GM18526 (cell line): ENCODE results near the gene MYBPC2.

Experiments used
- POLR2A ChIP-seq: IDR thresholded peaks from 3 replicates; pipeline ENCODE4 v1.6.1; 2011; ENCODE audit not compliant: insufficient read length; ENCODE audit errors: extremely low read depth

MYBPC2 gene

GRCh38 chr19:50419580-50420035 lies 13.1 kb upstream of the MYBPC2 start:
- peak; percentile 47 for TF ChIP-seq POLR2A

- no peak for TF ChIP-seq POLR2A
These were observed 12.6 kb upstream of the MYBPC2 start for GRCh38 chr19:50420127-50420526.

- no peak for TF ChIP-seq POLR2A
These were observed 11.9 kb upstream of the MYBPC2 start for GRCh38 chr19:50420808-50421207.

- TF ChIP-seq POLR2A = no peak
These were observed 10.1 kb upstream of the MYBPC2 start for GRCh38 chr19:50422397-50423278.

GRCh38 chr19:50423279-50424113 lies 9.2 kb upstream of the MYBPC2 start:
- no peak for TF ChIP-seq POLR2A

- no peak for TF ChIP-seq POLR2A
These were observed 7.1 kb upstream of the MYBPC2 start for GRCh38 chr19:50425581-50425980.

GRCh38 chr19:50427318-50427925 lies 5.3 kb upstream of the MYBPC2 start:
- no peak for TF ChIP-seq POLR2A

GRCh38 chr19:50427997-50428425 lies 4.7 kb upstream of the MYBPC2 start:
- TF ChIP-seq POLR2A = no peak

- no peak for TF ChIP-seq POLR2A
These were observed 3.8 kb upstream of the MYBPC2 start for GRCh38 chr19:50428772-50429463.

- no peak for TF ChIP-seq POLR2A
These were observed 1.8 kb upstream of the MYBPC2 start for GRCh38 chr19:50430888-50431342.

- TF ChIP-seq POLR2A = peak; percentile 43
These were observed 1.1 kb upstream of the MYBPC2 start for GRCh38 chr19:50431343-50432220.

GRCh38 chr19:50433201-50434180 lies 799 bp downstream of the MYBPC2 start:
- no peak for TF ChIP-seq POLR2A

- no peak for TF ChIP-seq POLR2A
These were observed 1.8 kb downstream of the MYBPC2 start for GRCh38 chr19:50434525-50434924.

GRCh38 chr19:50435221-50435620 lies 2.5 kb downstream of the MYBPC2 start:
- TF ChIP-seq POLR2A = no peak
